GM23248 (cell line): ENCODE results near the gene MTNR1A. TPM values are rescaled to one million over a fixed set of nuclear protein-coding genes. Genes with fewer than 3 reads are reported as not detected.

Source experiments
- DNase-seq: peaks from one replicate; pipeline ENCODE4 v3.0.0-alpha.2; 2015
- H2AFZ ChIP-seq: fragments of 200-600 bp; sonication (generic); 2 replicates; pipeline ENCODE4 v1.6.1; 2016; ENCODE audit warnings: antibody characterized with exemption
- H3F3A ChIP-seq: fragments of 200-600 bp; sonication (generic); 2 replicates; pipeline ENCODE4 v1.6.1; 2016; ENCODE audit warnings: mild to moderate bottlenecking, antibody characterized with exemption, mixed run types; ENCODE audit not compliant: insufficient read depth
- H3K27ac ChIP-seq: fragments of 200-600 bp; sonication (generic); 2 replicates; pipeline ENCODE4 v1.5.1; 2016; ENCODE audit warnings: mild to moderate bottlenecking
- H3K27me3 ChIP-seq: fragments of 200-600 bp; sonication (generic); replicated peaks from 2 replicates; pipeline ENCODE4 v1.6.1; 2016; ENCODE audit warnings: mild to moderate bottlenecking; ENCODE audit not compliant: insufficient read depth
- H3K36me3 ChIP-seq: fragments of 200-600 bp; sonication (generic); 2 replicates; pipeline ENCODE4 v1.6.1; 2016; ENCODE audit warnings: low read depth, mild to moderate bottlenecking
- H3K4me1 ChIP-seq: fragments of 200-600 bp; sonication (generic); 2 replicates; pipeline ENCODE4 v1.6.1; 2016; ENCODE audit warnings: mild to moderate bottlenecking; ENCODE audit not compliant: insufficient read depth
- H3K4me2 ChIP-seq: fragments of 200-600 bp; sonication (generic); one replicate; pipeline ENCODE4 v1.6.1; 2016; ENCODE audit warnings: mild to moderate bottlenecking; ENCODE audit not compliant: unreplicated experiment
- H3K4me3 ChIP-seq: fragments of 200-600 bp; sonication (generic); 2 replicates; pipeline ENCODE4 v1.5.1; 2016; ENCODE audit warnings: mild to moderate bottlenecking
- H3K79me2 ChIP-seq: fragments of 200-600 bp; sonication (generic); 2 replicates; pipeline ENCODE4 v1.6.1; 2016; ENCODE audit warnings: mild to moderate bottlenecking; ENCODE audit not compliant: insufficient read depth
- H3K9ac ChIP-seq: fragments of 200-600 bp; sonication (generic); 2 replicates; pipeline ENCODE4 v1.6.1; 2016; ENCODE audit warnings: mild to moderate bottlenecking
- H3K9me2 ChIP-seq: fragments of 200-600 bp; sonication (generic); 2 replicates; pipeline ENCODE4 v1.6.1; 2016; ENCODE audit warnings: mixed run types, mild to moderate bottlenecking, moderate library complexity; ENCODE audit not compliant: insufficient read depth
- H3K9me3 ChIP-seq: fragments of 200-600 bp; sonication (generic); one replicate; pipeline ENCODE4 v1.6.1; 2017; ENCODE audit warnings: low read depth
- H4K20me1 ChIP-seq: fragments of 200-600 bp; sonication (generic); 2 replicates; pipeline ENCODE4 v1.6.0; 2016; ENCODE audit not compliant: insufficient read depth
- EZH2 ChIP-seq: fragments of 200-600 bp; sonication (generic); IDR thresholded peaks from 2 replicates; pipeline ENCODE4 v1.6.1; 2018; ENCODE audit warnings: antibody characterized with exemption, mild to moderate bottlenecking; ENCODE audit not compliant: insufficient read depth, poor library complexity, severe bottlenecking
- EZH2phosphoT487 ChIP-seq: fragments of 200-600 bp; sonication (generic); IDR thresholded peaks from 2 replicates; pipeline ENCODE4 v1.6.1; 2018; ENCODE audit warnings: antibody characterized with exemption, moderate library complexity, mild to moderate bottlenecking, low read depth; ENCODE audit not compliant: insufficient read depth
- WGBS, 2 experiments: methylation state at CpG; one replicate each; pipeline ENCODE4 v1.1.6; 2015 to 2017; ENCODE audit warnings: low lambda C conversion rate in 2 of 2, low coverage in 1 of 2; ENCODE audit errors: missing lambda C conversion rate in 2 of 2; 5-methylcytosine and 5-hydroxymethylcytosine counted together
- in situ Hi-C: fragments of 300-500 bp; cut with MboI; formaldehyde crosslinking; loops from 2 replicates; pipeline ENCODE4 v1.15.0; 2020
- polyA plus RNA-seq: library from polyadenylated mRNA; unstranded; fragments of >200 nt; fragmentation: Nextera tagmentation; extraction: Ambion mirVana; gene quantifications from 2 replicates; pipeline ENCODE4 v1.2.1, GENCODE V29; 2016
- total RNA-seq: library from RNA; depleted of rRNA; stranded (reverse); fragments of >200 nt; shearing (Covaris generic); gene quantifications from 2 replicates; pipeline ENCODE4 v1.2.3, GENCODE V29; 2014; rRNA removed

Gene MTNR1A
- total RNA-seq: not detected in 2 replicates
- not detected in 2 replicates for polyA plus RNA-seq

DNA sequence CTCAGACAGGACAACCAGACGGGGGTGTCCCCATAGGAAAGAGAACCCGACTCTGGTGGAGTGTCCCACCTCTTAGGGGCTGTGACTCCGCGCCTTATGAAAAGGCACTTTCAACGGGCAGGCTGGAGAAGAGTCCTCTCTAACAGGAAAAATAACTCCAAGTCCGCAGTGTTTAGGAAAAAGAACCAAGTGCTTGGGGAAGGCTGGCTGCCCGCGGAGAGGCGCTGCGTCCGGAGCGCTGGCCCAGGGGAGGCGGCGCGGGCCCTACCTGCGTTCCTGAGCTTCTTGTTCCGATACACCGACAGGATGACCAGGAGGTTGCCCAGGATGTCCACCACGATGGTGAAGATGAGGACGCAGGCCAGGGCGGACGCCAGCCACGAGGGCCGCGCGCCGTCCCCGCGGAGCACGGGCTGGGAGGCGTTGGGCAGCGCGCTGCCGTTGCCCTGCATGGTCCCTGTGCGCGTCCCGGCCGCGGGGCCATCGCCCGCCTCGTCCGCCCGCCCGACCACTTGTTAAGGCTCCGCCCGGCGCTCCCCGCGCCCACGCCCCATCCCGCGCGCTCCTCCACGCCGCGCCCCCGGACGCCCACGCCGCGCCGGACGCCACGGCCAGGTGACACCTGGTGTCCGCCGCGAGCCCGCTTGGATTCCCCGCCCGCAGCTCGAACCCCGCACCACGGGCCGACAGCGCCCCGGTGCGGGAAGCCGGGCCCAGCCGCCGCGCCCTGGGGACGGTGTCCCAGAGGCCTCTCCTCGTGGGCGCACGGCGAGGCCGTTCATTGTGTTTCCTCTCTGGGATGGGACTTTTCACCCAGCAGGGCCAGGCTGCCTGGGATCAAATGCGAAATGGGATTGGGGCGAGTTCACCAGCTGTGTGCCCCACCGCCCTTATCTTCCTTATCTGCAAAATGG, at the start of gene MTNR1A:
Gene MTNR1A (minus strand): TSS at position 654 of the 914 bp plus-strand sequence. CDS start 202 bp downstream, at position 452.
- Histone ChIP-seq H3K4me1 (peaks cover 9% of the 10 kb centered on the region), H3K9ac (no peak within 1 kb of the TSS), H3F3A (no peaks in the 10 kb centered on the region), H4K20me1 (no peaks in the 10 kb centered on the region), H3K4me2 (peak within 1 kb of the TSS; percentile 49), H2AFZ (peak within 1 kb of the TSS; percentile 47), H3K4me3 (peak within 1 kb of the TSS; percentile 39), H3K9me3 (no peaks in the 10 kb centered on the region), H3K36me3 (no peaks in the 10 kb centered on the region), H3K27me3 (peaks cover 66% of the 10 kb centered on the region), H3K27ac (no peak within 1 kb of the TSS), H3K79me2 (no peaks in the 10 kb centered on the region), H3K9me2 (no peaks in the 10 kb centered on the region)
- DNase-seq: peak; percentile 19
- in situ Hi-C loops: no loop called here
- no peak for TF ChIP-seq EZH2phosphoT487
- no peak for TF ChIP-seq EZH2
- 8 to 9% methylated on average over 71 to 90 of the region's 91 CpGs for WGBS, 2 experiments

DNA sequence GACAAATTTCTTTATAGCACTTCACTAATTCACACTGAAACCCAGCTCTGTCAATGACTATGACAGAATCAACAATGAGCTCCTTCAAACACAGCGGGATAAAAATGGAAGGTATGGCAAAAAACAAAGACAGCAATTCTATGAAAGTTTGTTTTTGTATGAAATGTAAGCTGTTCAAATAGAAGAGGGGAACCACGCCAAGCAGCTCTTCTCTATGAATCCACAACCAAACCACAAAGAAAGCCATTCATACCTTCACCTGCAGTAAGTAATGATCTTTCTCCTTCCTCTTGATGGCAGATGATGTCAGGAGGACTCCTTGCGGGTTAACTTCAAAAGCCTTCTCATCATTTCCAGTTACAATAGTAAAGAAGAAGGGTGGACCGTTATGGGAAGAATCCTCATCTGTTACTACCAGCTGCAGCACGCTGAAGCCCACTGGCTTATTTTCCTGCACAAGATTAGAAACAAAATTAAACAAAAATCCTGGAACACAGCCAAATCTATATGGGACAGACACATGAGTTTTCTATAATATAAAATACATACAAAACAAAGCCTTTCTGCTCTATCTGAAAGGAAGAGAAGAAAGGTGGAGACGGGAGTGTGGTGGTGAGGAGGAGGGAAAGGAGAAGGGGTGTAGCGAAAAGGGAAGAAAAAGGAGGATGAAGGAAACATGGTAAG, 48.9 kb upstream of the MTNR1A start:
- H3K27ac ChIP-seq: no peak overlapping the region
- in situ Hi-C loops: no loop called here
- no peaks in the 10 kb centered on the region for H4K20me1 ChIP-seq
- H3K9me2 ChIP-seq: no peaks in the 10 kb centered on the region
- no peak overlapping the region for H3K4me2 ChIP-seq
- H3K79me2 ChIP-seq: no peaks in the 10 kb centered on the region
- no peaks in the 10 kb centered on the region for H3K27me3 ChIP-seq
- H3K9me3 ChIP-seq: no peaks in the 10 kb centered on the region
- H3K4me3 ChIP-seq: no peak overlapping the region
- H3K36me3 ChIP-seq: peaks cover 74% of the 10 kb centered on the region
- H3K4me1 ChIP-seq: no peaks in the 10 kb centered on the region
- no peak for DNase-seq
- WGBS, 2 experiments: 73 to 81% methylated on average over 7 of the region's 7 CpGs
- no peak overlapping the region for H2AFZ ChIP-seq
- TF ChIP-seq EZH2phosphoT487 (no peak), EZH2 (no peak)
- H3K9ac ChIP-seq: no peak overlapping the region
- peaks cover 4% of the 10 kb centered on the region; the same call in 1 of the 2 replicates for H3F3A ChIP-seq

DNA sequence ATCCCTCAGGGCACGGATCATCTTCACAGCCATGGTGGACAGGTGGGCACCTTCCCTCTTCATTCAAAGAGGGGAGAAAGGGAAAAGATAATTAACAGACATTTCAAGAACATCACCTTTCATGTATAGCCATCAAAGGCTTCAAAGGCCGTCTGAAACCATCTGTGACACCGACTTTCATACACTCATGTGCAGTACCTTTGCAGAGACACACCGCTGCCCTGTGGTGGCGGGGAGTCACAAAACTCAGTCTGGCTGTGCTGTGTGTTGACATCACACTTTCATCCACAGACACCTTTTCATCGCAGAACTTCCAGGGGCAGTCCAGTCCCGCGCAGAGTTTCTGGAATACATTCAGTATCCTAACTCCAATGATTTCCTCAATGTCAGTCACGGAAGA, 47.6 kb upstream of the MTNR1A start:
- Histone ChIP-seq H3K79me2 (0 out of 2 replicates have a peak, but pooled peaks cover 2% of the 10 kb centered on the region), H3K4me2 (no peak overlapping the region), H3K27ac (no peak overlapping the region), H3K9me2 (no peaks in the 10 kb centered on the region), H3K27me3 (no peaks in the 10 kb centered on the region), H3F3A (peaks cover 4% of the 10 kb centered on the region; the same call in 1 of the 2 replicates), H3K4me3 (no peak overlapping the region), H2AFZ (no peak overlapping the region), H3K4me1 (no peaks in the 10 kb centered on the region), H3K9me3 (no peaks in the 10 kb centered on the region), H3K9ac (no peak overlapping the region), H3K36me3 (peaks cover 63% of the 10 kb centered on the region), H4K20me1 (no peaks in the 10 kb centered on the region)
- DNase-seq: no peak
- in situ Hi-C loops: no loop called here
- TF ChIP-seq EZH2phosphoT487: no peak
- TF ChIP-seq EZH2: no peak
- 88 to 91% methylated on average over 9 of the region's 9 CpGs for WGBS, 2 experiments

DNA sequence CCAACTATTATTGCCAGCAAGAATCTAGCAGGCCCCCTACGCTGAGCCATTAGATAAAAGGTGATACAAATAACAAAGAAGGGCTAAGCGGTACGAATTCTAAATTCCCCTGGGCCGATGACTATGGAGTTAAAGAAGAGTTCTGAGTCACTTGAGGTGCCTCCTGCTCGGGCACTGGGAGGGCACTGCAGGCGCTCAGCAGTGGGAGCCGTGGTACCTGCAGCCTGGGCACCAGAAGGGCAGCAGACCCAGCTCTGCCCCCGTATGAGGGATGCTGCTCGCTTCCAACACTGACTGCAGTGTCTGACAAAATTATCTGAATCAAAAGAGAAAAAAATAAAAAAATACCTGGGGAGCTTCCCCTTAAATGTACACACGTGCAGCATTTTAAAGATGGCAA, 44.1 kb upstream of the MTNR1A start:
- no peak overlapping the region for H3K4me3 ChIP-seq
- peaks cover 75% of the 10 kb centered on the region for H3K36me3 ChIP-seq
- no peaks in the 10 kb centered on the region for H3K9me2 ChIP-seq
- 0 out of 2 replicates have a peak, but pooled peaks cover 9% of the 10 kb centered on the region for H3K79me2 ChIP-seq
- no peaks in the 10 kb centered on the region for H3K9me3 ChIP-seq
- no peaks in the 10 kb centered on the region for H3K27me3 ChIP-seq
- H2AFZ ChIP-seq: no peak overlapping the region
- H3K9ac ChIP-seq: no peak overlapping the region
- no peak overlapping the region for H3K27ac ChIP-seq
- peaks cover 4% of the 10 kb centered on the region; the same call in 1 of the 2 replicates for H3F3A ChIP-seq
- no peak for TF ChIP-seq EZH2
- no peak for TF ChIP-seq EZH2phosphoT487
- in situ Hi-C loops: no loop called here
- no peak overlapping the region for H3K4me2 ChIP-seq
- no peaks in the 10 kb centered on the region for H4K20me1 ChIP-seq
- 88 to 89% methylated on average over 10 of the region's 10 CpGs for WGBS, 2 experiments
- no peaks in the 10 kb centered on the region for H3K4me1 ChIP-seq
- DNase-seq: no peak
